ENCODE data around the gene C10orf105. TPM values are rescaled to one million over a fixed set of nuclear protein-coding genes. Genes with fewer than 3 reads are reported as not detected.

Gene C10orf105
- total RNA-seq, 1 experiment from 2014 or later: not detected

- peak in 1 of 2 experiments; percentile 18 for TF ChIP-seq CTCF (IDR thresholded peaks at IDR 0.05; ENCODE audit: insufficient read depth in 1 of 2, low read depth in 1 of 2, low read length in 1 of 2, severe bottlenecking in 1 of 2, unreplicated experiment in 1 of 2)
- intact Hi-C loops (cut with micrococcal nuclease; ENCODE audit: unreplicated experiment): no loop called here
- Mint-ChIP-seq H3K9me3 (ENCODE audit: unreplicated experiment) (no peaks in the 10 kb centered on the region), H3K27me3 (ENCODE audit: insufficient read depth, unreplicated experiment) (no peaks in the 10 kb centered on the region), H3K27ac (ENCODE audit: unreplicated experiment) (no peak overlapping the region), H3K4me1 (ENCODE audit: low read depth, unreplicated experiment) (peaks cover 29% of the 10 kb centered on the region), H3K4me3 (ENCODE audit: unreplicated experiment) (no peak overlapping the region), H3K36me3 (ENCODE audit: insufficient read depth, unreplicated experiment) (peaks cover 11% of the 10 kb centered on the region)
- POLR2A ChIA-PET: no interaction called here
- Histone ChIP-seq H3K4me1 (peaks cover 30% of the 10 kb centered on the region), H3K4me3 (ENCODE audit: low read depth, low read length) (no peak overlapping the region), H3K27me3 (replicated peaks; ENCODE audit: control insufficient read depth, insufficient read depth, low read length) (no peaks in the 10 kb centered on the region), H3K9me3 (no peaks in the 10 kb centered on the region), H3K36me3 (ENCODE audit: control insufficient read depth, insufficient read depth, low read length) (0 out of 2 replicates have a peak, but pooled peaks cover 2% of the 10 kb centered on the region)
- CTCF ChIA-PET: no interaction called here
- no peak for DNase-seq
- BruUV-seq (replicated peaks): no TSS peak
These were observed 42.0 kb upstream of the C10orf105 start for GRCh38 chr10:71761541-71762113.

- POLR2A ChIA-PET: no interaction called here
- H3K4me3 Mint-ChIP-seq (ENCODE audit: unreplicated experiment): no peak overlapping the region
- no peak overlapping the region for H3K27ac Mint-ChIP-seq (ENCODE audit: unreplicated experiment)
- peaks cover 11% of the 10 kb centered on the region for H3K36me3 Mint-ChIP-seq (ENCODE audit: insufficient read depth, unreplicated experiment)
- H3K4me3 ChIP-seq (ENCODE audit: low read depth, low read length): no peak overlapping the region
- no TSS peak for BruUV-seq (replicated peaks)
- H3K36me3 ChIP-seq (ENCODE audit: control insufficient read depth, insufficient read depth, low read length): 0 out of 2 replicates have a peak, but pooled peaks cover 2% of the 10 kb centered on the region
- DNase-seq: no peak
- no peaks in the 10 kb centered on the region for H3K27me3 Mint-ChIP-seq (ENCODE audit: insufficient read depth, unreplicated experiment)
- TF ChIP-seq CTCF (IDR thresholded peaks at IDR 0.05; ENCODE audit: insufficient read depth in 1 of 2, low read depth in 1 of 2, low read length in 1 of 2, severe bottlenecking in 1 of 2, unreplicated experiment in 1 of 2): no peak
- CTCF ChIA-PET: no interaction called here
- peaks cover 29% of the 10 kb centered on the region for H3K4me1 Mint-ChIP-seq (ENCODE audit: low read depth, unreplicated experiment)
- intact Hi-C loops (cut with micrococcal nuclease; ENCODE audit: unreplicated experiment): no loop called here
- H3K9me3 Mint-ChIP-seq (ENCODE audit: unreplicated experiment): no peaks in the 10 kb centered on the region
- peaks cover 25% of the 10 kb centered on the region for H3K4me1 ChIP-seq
- no peaks in the 10 kb centered on the region for H3K27me3 ChIP-seq (replicated peaks; ENCODE audit: control insufficient read depth, insufficient read depth, low read length)
- H3K9me3 ChIP-seq: no peaks in the 10 kb centered on the region
These were observed 41.5 kb upstream of the C10orf105 start for GRCh38 chr10:71761105-71761511.

DNA sequence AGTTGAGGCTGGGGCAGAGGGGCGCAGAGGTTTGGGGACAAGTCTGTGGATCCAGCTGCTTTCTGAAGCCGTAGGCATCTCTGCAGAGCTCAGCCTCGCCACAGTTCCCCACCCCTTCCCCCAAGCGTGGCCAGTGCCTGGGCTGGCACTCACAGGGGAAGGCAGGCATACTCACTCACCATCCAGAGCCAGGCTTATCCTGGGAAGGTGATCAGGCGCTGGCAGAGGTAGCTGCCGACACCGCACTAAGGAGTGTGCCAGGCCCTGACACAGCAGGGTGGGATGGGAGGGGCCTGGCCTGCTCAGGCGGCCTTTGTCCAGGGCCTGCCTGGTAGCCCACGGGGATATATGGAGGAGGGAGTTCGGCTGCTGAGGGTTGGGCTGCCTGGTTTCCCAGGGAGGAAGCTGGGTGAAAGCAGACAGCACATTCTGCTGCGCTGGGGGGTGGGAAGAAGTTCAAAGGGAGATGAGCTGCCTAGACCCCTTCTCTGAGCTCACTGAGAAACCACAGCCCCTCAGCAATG, 37.9 kb upstream of the C10orf105 start:
- peak overlapping the region; percentile 18 for H3K27ac Mint-ChIP-seq (ENCODE audit: unreplicated experiment)
- POLR2A ChIA-PET: no interaction called here

More for the DNA sequence above, 37.9 kb upstream of the C10orf105 start:
- Histone ChIP-seq H3K4me3 (ENCODE audit: low read depth, low read length) (no peak overlapping the region), H3K9me3 (no peaks in the 10 kb centered on the region), H3K4me1 (peaks cover 41% of the 10 kb centered on the region), H3K27me3 (replicated peaks; ENCODE audit: control insufficient read depth, insufficient read depth, low read length) (no peaks in the 10 kb centered on the region), H3K36me3 (ENCODE audit: control insufficient read depth, insufficient read depth, low read length) (0 out of 2 replicates have a peak, but pooled peaks cover 2% of the 10 kb centered on the region)
- no peaks in the 10 kb centered on the region for H3K27me3 Mint-ChIP-seq (ENCODE audit: insufficient read depth, unreplicated experiment)
- peaks cover 13% of the 10 kb centered on the region for H3K36me3 Mint-ChIP-seq (ENCODE audit: insufficient read depth, unreplicated experiment)
- DNase-seq: no peak
- TF ChIP-seq CTCF (IDR thresholded peaks at IDR 0.05; ENCODE audit: insufficient read depth in 1 of 2, low read depth in 1 of 2, low read length in 1 of 2, severe bottlenecking in 1 of 2, unreplicated experiment in 1 of 2): no peak
- no peaks in the 10 kb centered on the region for H3K9me3 Mint-ChIP-seq (ENCODE audit: unreplicated experiment)
- intact Hi-C loops (cut with micrococcal nuclease; ENCODE audit: unreplicated experiment): no loop called here
- peaks cover 44% of the 10 kb centered on the region for H3K4me1 Mint-ChIP-seq (ENCODE audit: low read depth, unreplicated experiment)
- CTCF ChIA-PET: interaction anchor here (0.6 to 2.1 kb wide), 4 partner anchors 9 to 1312 kb away, joined by 3 to 10 read pairs (median 5); partner anchors contain the start of gene VSIR
- no peak overlapping the region for H3K4me3 Mint-ChIP-seq (ENCODE audit: unreplicated experiment)
- no TSS peak for BruUV-seq (replicated peaks)
